Right hindlimb (tissue), 1 donor: Measurements from ENCODE around the gene MYH15.

Experiments used
- DNase-seq: peaks from one replicate; pipeline ENCODE4 v3.0.0-alpha.2; 2018

Gene MYH15

GRCh38 chr3:108412121-108412750 is 98.2 kb downstream of the MYH15 start:
- DNase-seq: no peak

- DNase-seq: no peak
Observed at GRCh38 chr3:108410531-108410984, 99.8 kb downstream of the MYH15 start.

GRCh38 chr3:108409800-108410178 is 100.6 kb downstream of the MYH15 start:
- no peak for DNase-seq

GRCh38 chr3:108408883-108409799 is 101.3 kb downstream of the MYH15 start:
- DNase-seq: no peak

- no peak for DNase-seq
Observed at GRCh38 chr3:108407886-108408285, 102.5 kb downstream of the MYH15 start.

GRCh38 chr3:108406661-108407206 is 103.7 kb downstream of the MYH15 start:
- DNase-seq: no peak

- no peak for DNase-seq
Observed at GRCh38 chr3:108406063-108406660, 104.2 kb downstream of the MYH15 start.

- DNase-seq: no peak
Observed at GRCh38 chr3:108404368-108404767, 106.0 kb downstream of the MYH15 start.

- DNase-seq: no peak
Observed at GRCh38 chr3:108403686-108404345, 106.6 kb downstream of the MYH15 start.

GRCh38 chr3:108403198-108403597 is 107.2 kb downstream of the MYH15 start:
- no peak for DNase-seq

- DNase-seq: no peak
Observed at GRCh38 chr3:108401836-108402235, 108.6 kb downstream of the MYH15 start.

GRCh38 chr3:108398510-108398909 is 111.9 kb downstream of the MYH15 start:
- no peak for DNase-seq

GRCh38 chr3:108396336-108396735 is 114.1 kb downstream of the MYH15 start:
- no peak for DNase-seq

GRCh38 chr3:108394563-108394962 is 115.8 kb downstream of the MYH15 start:
- no peak for DNase-seq

- DNase-seq: no peak
Observed at GRCh38 chr3:108394016-108394415, 116.4 kb downstream of the MYH15 start.

- DNase-seq: no peak
Observed at GRCh38 chr3:108393128-108393900, 117.1 kb downstream of the MYH15 start.

- DNase-seq: no peak
Observed at GRCh38 chr3:108391917-108392593, 118.3 kb downstream of the MYH15 start.

GRCh38 chr3:108389372-108389771 is 121.0 kb downstream of the MYH15 start:
- DNase-seq: no peak

- DNase-seq: no peak
Observed at GRCh38 chr3:108388136-108389132, 122.0 kb downstream of the MYH15 start.

GRCh38 chr3:108387063-108387462 is 123.3 kb downstream of the MYH15 start:
- no peak for DNase-seq
